ENCODE measurements around the gene MATCAP1. TPM values are rescaled to one million over a fixed set of nuclear protein-coding genes. Genes with fewer than 3 reads are reported as not detected.

MATCAP1 gene
- total and polyA plus RNA-seq, 10 of the 15 experiments (the other 5 are each of a cell fraction or from before 2014, with no cell fraction given), result 2.8 to 25.8 (median 8.6) TPM

GRCh38 chr16:67144943-67145342, 38.8 kb downstream of the MATCAP1 start:
- BruUV-seq (replicated peaks), result no TSS peak
- WGBS (ENCODE audit: insufficient coverage, insufficient replicate concordance, low lambda C conversion rate, missing lambda C conversion rate), result 67% methylated on average over 2 of the region's 2 CpGs
- DNase-seq (ENCODE audit: low read depth, low spot score) (no peak), ATAC-seq (no peak), FAIRE-seq (no peak)
- SMC1A ChIA-PET (ENCODE audit: uncharacterized antibody, unreplicated experiment), result no interaction called here
- no peaks in the 10 kb centered on the region for H3K4me1 ChIP-seq (ENCODE audit: control insufficient read depth, insufficient read depth, low read length)
- TF ChIP-seq NFIC (IDR thresholded peaks at IDR 0.05; ENCODE audit: low read depth, low read length) (no peak), E2F8 (IDR thresholded peaks at IDR 0.05; ENCODE audit: low read depth, partially characterized antibody) (no peak), GABPA (IDR thresholded peaks at IDR 0.05; ENCODE audit: low read depth) (no peak), JUNB (IDR thresholded peaks at IDR 0.05) (no peak), SMC3 (IDR thresholded peaks at IDR 0.05; ENCODE audit: borderline replicate concordance, low read length) (no peak), SMAD5 (IDR thresholded peaks at IDR 0.05; ENCODE audit: low read depth) (no peak), TCF7 (IDR thresholded peaks at IDR 0.05; ENCODE audit: borderline replicate concordance) (no peak), ZSCAN29 (IDR thresholded peaks at IDR 0.05) (no peak)
- H3K36me3 ChIP-seq (ENCODE audit: control insufficient read depth in 2 of 2, insufficient read depth in 2 of 2, low read length in 1 of 2), result peaks cover 31 to 40% of the 10 kb centered on the region in 2 experiments; a peak in 3 of 4 replicates
- no peak overlapping the region for H3K4me3 ChIP-seq
- no peaks in the 10 kb centered on the region for H4K20me1 ChIP-seq (ENCODE audit: control insufficient read depth, insufficient read depth)
- in situ Hi-C loops (cut with MboI) (no loop called here), intact Hi-C loops (cut with micrococcal nuclease; ENCODE audit: unreplicated experiment) (no loop called here)
- CTCF ChIA-PET, result interaction anchor here (2.4 to 3.1 kb wide), 2 partner anchors 10 to 127 kb away, joined by 8 to 11 read pairs; no protein-coding TSS in a partner anchor
- no peaks in the 10 kb centered on the region for H3K9me3 ChIP-seq (replicated peaks; ENCODE audit: control insufficient read depth, insufficient read depth, low read length)
- H3K4me2 ChIP-seq (ENCODE audit: control insufficient read depth, insufficient read depth), result no peak overlapping the region
- H2AFZ ChIP-seq (ENCODE audit: control insufficient read depth, low read depth, low read length), result no peak overlapping the region
- no peak overlapping the region for H3K9ac ChIP-seq (ENCODE audit: control insufficient read depth, insufficient read depth, low read length)
- H3K27me3 ChIP-seq (replicated peaks in 1 of 2; ENCODE audit: control insufficient read depth in 2 of 2, insufficient read depth in 2 of 2, low read length in 1 of 2), result no peaks in the 10 kb centered on the region
- POLR2A ChIA-PET, result no interaction called here
- H3K27ac ChIP-seq (ENCODE audit: control insufficient read depth, insufficient read depth), result no peak overlapping the region
- no peaks in the 10 kb centered on the region for H3K79me2 ChIP-seq (ENCODE audit: control insufficient read depth, insufficient read depth, low read length)
- RAD21 ChIA-PET (ENCODE audit: unreplicated experiment), result no interaction called here
